Ishikawa (cell line): ENCODE measurements around the gene IL10RB.
A peak's percentile ranks its signal among the peaks of the same experiment; 100 is the strongest.

Experiments
- CEBPB ChIP-seq: IDR thresholded peaks from 2 replicates; pipeline ENCODE4 v1.6.1; 2012
- CREB1 ChIP-seq: IDR thresholded peaks from 2 replicates; pipeline ENCODE4 v1.6.1; 2012; ENCODE audit warnings: low read depth
- EGR1 ChIP-seq: IDR thresholded peaks from 2 replicates; pipeline ENCODE4 v1.6.1; 2012
- EP300 ChIP-seq: IDR thresholded peaks from 2 replicates; pipeline ENCODE4 v1.6.1; 2012; ENCODE audit warnings: borderline replicate concordance
- FOXM1 ChIP-seq: IDR thresholded peaks from 2 replicates; pipeline ENCODE4 v1.6.1; 2012; ENCODE audit warnings: low read depth, borderline replicate concordance
- NFIC ChIP-seq: IDR thresholded peaks from 2 replicates; pipeline ENCODE4 v1.6.1; 2012
- RAD21 ChIP-seq: IDR thresholded peaks from 2 replicates; pipeline ENCODE4 v1.6.1; 2012; ENCODE audit warnings: low read depth
- TAF1 ChIP-seq: IDR thresholded peaks from 2 replicates; pipeline ENCODE4 v1.6.1; 2012; ENCODE audit warnings: low read depth, mild to moderate bottlenecking
- TCF12 ChIP-seq: IDR thresholded peaks from 2 replicates; pipeline ENCODE4 v1.6.1; 2012; ENCODE audit warnings: low read depth
- TEAD4 ChIP-seq: IDR thresholded peaks from 2 replicates; pipeline ENCODE4 v1.6.1; 2012
- YY1 ChIP-seq: IDR thresholded peaks from 2 replicates; pipeline ENCODE4 v1.6.1; 2012; ENCODE audit warnings: low read depth
- ZBTB7A ChIP-seq: IDR thresholded peaks from 2 replicates; pipeline ENCODE4 v1.6.1; 2012; ENCODE audit warnings: low read depth
- TF ChIP-seq, protein P1 (sequence below): IDR thresholded peaks from 2 replicates; pipeline ENCODE4 v1.6.1; 2012
- TF ChIP-seq, protein P2 (sequence below): IDR thresholded peaks from 2 replicates; pipeline ENCODE4 v1.6.1; 2012
- TF ChIP-seq, protein P3 (sequence below): IDR thresholded peaks from 2 replicates; pipeline ENCODE4 v1.6.1; 2012; ENCODE audit warnings: low read depth, mild to moderate bottlenecking

The IL10RB gene

DNA sequence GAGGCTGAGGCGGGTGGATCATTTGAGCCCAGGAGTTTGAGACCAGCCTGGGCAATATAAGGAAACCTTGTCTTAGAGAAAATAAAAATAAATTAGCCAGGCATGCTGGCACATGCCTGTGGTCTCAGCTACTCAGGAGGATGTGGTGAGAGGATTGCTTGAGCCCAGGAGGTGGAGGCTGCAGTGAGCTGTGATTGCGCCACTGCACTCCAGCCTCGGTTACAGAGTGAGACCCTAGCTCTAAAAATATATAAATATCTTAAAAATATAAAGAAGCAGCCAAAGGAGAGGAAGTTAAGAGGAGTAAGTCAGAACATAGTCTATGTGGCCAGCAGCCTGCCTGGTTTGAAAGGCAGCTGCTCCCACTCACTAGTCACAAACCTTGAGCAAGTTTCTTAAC, 4.5 kb upstream of the IL10RB start:
- TF ChIP-seq CREB1 (no peak), CEBPB (no peak), TAF1 (no peak), TCF12 (no peak), EP300 (no peak), FOXM1 (no peak), YY1 (no peak), RAD21 (no peak), ZBTB7A (no peak), NFIC (no peak), EGR1 (no peak), TEAD4 (no peak)
- TF ChIP-seq, protein P1, sequence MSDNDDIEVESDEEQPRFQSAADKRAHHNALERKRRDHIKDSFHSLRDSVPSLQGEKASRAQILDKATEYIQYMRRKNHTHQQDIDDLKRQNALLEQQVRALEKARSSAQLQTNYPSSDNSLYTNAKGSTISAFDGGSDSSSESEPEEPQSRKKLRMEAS, result no peak
- TF ChIP-seq, protein P2, sequence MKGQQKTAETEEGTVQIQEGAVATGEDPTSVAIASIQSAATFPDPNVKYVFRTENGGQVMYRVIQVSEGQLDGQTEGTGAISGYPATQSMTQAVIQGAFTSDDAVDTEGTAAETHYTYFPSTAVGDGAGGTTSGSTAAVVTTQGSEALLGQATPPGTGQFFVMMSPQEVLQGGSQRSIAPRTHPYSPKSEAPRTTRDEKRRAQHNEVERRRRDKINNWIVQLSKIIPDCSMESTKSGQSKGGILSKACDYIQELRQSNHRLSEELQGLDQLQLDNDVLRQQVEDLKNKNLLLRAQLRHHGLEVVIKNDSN, result no peak
- TF ChIP-seq, protein P3, sequence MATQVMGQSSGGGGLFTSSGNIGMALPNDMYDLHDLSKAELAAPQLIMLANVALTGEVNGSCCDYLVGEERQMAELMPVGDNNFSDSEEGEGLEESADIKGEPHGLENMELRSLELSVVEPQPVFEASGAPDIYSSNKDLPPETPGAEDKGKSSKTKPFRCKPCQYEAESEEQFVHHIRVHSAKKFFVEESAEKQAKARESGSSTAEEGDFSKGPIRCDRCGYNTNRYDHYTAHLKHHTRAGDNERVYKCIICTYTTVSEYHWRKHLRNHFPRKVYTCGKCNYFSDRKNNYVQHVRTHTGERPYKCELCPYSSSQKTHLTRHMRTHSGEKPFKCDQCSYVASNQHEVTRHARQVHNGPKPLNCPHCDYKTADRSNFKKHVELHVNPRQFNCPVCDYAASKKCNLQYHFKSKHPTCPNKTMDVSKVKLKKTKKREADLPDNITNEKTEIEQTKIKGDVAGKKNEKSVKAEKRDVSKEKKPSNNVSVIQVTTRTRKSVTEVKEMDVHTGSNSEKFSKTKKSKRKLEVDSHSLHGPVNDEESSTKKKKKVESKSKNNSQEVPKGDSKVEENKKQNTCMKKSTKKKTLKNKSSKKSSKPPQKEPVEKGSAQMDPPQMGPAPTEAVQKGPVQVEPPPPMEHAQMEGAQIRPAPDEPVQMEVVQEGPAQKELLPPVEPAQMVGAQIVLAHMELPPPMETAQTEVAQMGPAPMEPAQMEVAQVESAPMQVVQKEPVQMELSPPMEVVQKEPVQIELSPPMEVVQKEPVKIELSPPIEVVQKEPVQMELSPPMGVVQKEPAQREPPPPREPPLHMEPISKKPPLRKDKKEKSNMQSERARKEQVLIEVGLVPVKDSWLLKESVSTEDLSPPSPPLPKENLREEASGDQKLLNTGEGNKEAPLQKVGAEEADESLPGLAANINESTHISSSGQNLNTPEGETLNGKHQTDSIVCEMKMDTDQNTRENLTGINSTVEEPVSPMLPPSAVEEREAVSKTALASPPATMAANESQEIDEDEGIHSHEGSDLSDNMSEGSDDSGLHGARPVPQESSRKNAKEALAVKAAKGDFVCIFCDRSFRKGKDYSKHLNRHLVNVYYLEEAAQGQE, result no peak

DNA sequence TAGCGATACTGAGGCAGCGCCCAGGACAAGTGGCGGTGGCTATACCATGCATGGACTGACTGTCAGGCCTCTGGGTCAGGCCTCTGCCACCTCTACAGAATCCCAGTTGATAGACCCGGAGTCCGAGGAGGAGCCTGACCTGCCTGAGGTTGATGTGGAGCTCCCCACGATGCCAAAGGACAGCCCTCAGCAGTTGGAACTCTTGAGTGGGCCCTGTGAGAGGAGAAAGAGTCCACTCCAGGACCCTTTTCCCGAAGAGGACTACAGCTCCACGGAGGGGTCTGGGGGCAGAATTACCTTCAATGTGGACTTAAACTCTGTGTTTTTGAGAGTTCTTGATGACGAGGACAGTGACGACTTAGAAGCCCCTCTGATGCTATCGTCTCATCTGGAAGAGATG, 3.2 kb upstream of the IL10RB start:
- TF ChIP-seq ZBTB7A (no peak), EP300 (no peak), CEBPB (no peak), EGR1 (no peak), FOXM1 (no peak), TCF12 (no peak), YY1 (no peak), NFIC (no peak), TEAD4 (no peak), RAD21 (no peak), TAF1 (no peak), CREB1 (no peak)
- TF ChIP-seq, protein P3, result no peak
- TF ChIP-seq, protein P2, result no peak

DNA sequence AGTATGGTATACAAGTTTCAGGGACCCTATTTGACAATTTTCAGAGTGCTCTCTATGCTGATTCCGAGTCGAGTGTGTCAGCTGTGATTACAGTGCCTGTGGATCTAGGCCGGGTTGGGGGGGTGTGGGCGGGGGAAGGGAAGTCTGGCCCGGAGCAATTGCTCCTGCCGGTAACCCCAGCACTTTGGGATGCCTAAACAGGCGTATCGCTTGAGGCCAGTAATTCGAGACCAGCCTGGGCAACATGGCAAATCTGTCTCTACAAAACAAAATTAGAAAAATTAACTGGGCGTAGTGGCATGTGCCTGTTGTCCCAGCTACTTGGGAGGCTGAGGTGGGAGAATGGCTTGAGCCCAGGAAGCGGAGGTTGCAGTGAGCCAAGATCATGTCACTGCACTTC, 1.6 kb upstream of the IL10RB start:
- TF ChIP-seq EP300, result no peak
- TF ChIP-seq, protein P1, result no peak

DNA sequence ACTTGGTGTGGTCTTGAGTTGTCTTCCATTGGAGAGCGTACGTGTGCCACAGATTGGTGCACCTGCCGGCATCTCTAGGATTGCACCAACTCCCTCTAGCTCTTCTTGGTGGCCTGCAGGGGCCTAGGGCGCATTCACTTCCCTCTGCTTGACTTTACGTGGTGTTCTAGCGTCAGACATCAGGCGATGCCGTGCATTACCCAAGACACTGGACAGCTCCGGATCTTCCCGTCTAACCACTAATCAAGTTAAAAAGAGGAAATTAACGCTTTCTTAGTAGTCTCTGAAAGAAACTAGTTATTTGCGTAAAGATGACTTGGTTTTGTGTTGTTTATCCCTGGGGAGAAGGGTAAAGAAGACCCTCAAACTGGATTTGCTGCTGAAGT, 510 bp upstream of the IL10RB start:
- TF ChIP-seq TAF1 (no peak), TEAD4 (no peak), FOXM1 (no peak), YY1 (no peak)
- TF ChIP-seq, protein P1, result no peak
- TF ChIP-seq, protein P3, result peak; percentile 53; the same call in 1 of the 2 replicates

DNA sequence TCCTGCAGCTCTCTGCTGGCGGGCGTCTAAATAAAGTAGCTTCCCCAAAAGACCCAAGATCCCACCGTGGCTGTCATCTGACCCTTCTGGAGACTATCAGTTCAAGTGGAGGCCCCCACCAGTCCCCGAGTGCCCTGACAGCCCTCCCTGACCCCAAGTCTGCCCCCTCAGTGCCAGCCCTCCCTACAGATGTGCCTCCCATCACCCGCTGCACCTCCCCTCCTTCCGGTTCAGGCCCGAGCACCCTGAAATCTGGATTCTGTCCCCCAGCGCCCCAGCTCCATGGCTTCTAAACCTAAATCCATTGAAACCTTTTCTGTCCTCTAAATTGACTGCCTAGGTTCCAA, 595 bp downstream of the IL10RB start:
- TF ChIP-seq NFIC (no peak), ZBTB7A (no peak)
- TF ChIP-seq, protein P1, result no peak
